GM12865 (cell line): Measurements from ENCODE around the gene DLG1.

Experiments
- DNase-seq: peaks from one replicate; pipeline ENCODE4 v3.0.0; 2010; ENCODE audit warnings: low read depth
- H3K4me3 ChIP-seq: 2 replicates; pipeline ENCODE4 v1.5.1; 2011; ENCODE audit warnings: mild to moderate bottlenecking, low read depth, low read length, control low read depth
- CTCF ChIP-seq: IDR thresholded peaks from 2 replicates; pipeline ENCODE4 v1.5.1; 2011; ENCODE audit warnings: low read length, control low read depth, low read depth, inconsistent platforms; ENCODE audit not compliant: insufficient read depth; ENCODE audit errors: missing control alignments

Gene DLG1

GRCh38 chr3:197242784-197243432 lies 55.5 kb downstream of the DLG1 start:
- H3K4me3 ChIP-seq: no peak overlapping the region
- no peak for TF ChIP-seq CTCF
- no peak for DNase-seq

- no peak overlapping the region for H3K4me3 ChIP-seq
- TF ChIP-seq CTCF: no peak
- DNase-seq: no peak
These were observed 57.2 kb downstream of the DLG1 start for GRCh38 chr3:197241173-197241572.

- no peak overlapping the region for H3K4me3 ChIP-seq
- no peak for TF ChIP-seq CTCF
- DNase-seq: no peak
These were observed 58.6 kb downstream of the DLG1 start for GRCh38 chr3:197239857-197240256.

- peak overlapping the region; percentile 36; the same call in 1 of the 2 replicates for H3K4me3 ChIP-seq
- TF ChIP-seq CTCF: no peak
- peak; percentile 20 for DNase-seq
These were observed 59.6 kb downstream of the DLG1 start for GRCh38 chr3:197238842-197239241.

GRCh38 chr3:197237897-197238296 lies 60.5 kb downstream of the DLG1 start:
- DNase-seq: no peak
- TF ChIP-seq CTCF: no peak
- no peak overlapping the region for H3K4me3 ChIP-seq

- H3K4me3 ChIP-seq: no peak overlapping the region
- TF ChIP-seq CTCF: no peak
- no peak for DNase-seq
These were observed 62.0 kb downstream of the DLG1 start for GRCh38 chr3:197236362-197236761.
